Activated naive CD4-positive, alpha-beta T cell treated with anti-CD3 and anti-CD28 coated beads, Interleukin-2, amount 10 ng/mL, durations not matched to agents 7 days and 5 days (primary cell): Measurements from ENCODE around the gene NDST1.
"Not testable (repeated sequence)": the region's sequence is repeated elsewhere in the genome, so short reads cannot be mapped to it uniquely, and the experiment has no call there.

Source experiments
- CTCF ChIA-PET: fragments of 350-600 bp; sonication (Branson Sonifier 250); formaldehyde crosslinking; loops from one replicate; lab custom pipeline; 2021; ENCODE audit warnings: antibody characterized with exemption; lab: Charles Lee
- DNase-seq: peaks from one replicate; pipeline ENCODE4 v3.0.0-alpha.2; 2020
- H3K27ac Mint-ChIP-seq: one replicate; pipeline ENCODE4 v1.8.0; 2021; ENCODE audit warnings: mild to moderate bottlenecking, moderate library complexity, mixed read lengths
- H3K27me3 Mint-ChIP-seq: one replicate; pipeline ENCODE4 v1.8.0; 2021; ENCODE audit warnings: mild to moderate bottlenecking, mixed read lengths
- H3K36me3 Mint-ChIP-seq: one replicate; pipeline ENCODE4 v1.8.0; 2021; ENCODE audit warnings: mixed read lengths
- H3K4me1 Mint-ChIP-seq: one replicate; pipeline ENCODE4 v1.8.0; 2021; ENCODE audit warnings: mixed read lengths
- H3K4me3 Mint-ChIP-seq: one replicate; pipeline ENCODE4 v1.8.0; 2021; ENCODE audit warnings: mild to moderate bottlenecking, moderate library complexity, mixed read lengths
- H3K9me3 Mint-ChIP-seq: one replicate; pipeline ENCODE4 v1.8.0; 2021; ENCODE audit warnings: mixed read lengths

NDST1 gene

GRCh38 chr5:150507474-150508276 is at the start of gene NDST1:
Gene NDST1, plus strand, starts transcription at chr5:150508131. Its CDS starts 13,124 bp downstream, at chr5:150521255.
- Mint-ChIP-seq H3K4me3 (no peak within 1 kb of the TSS), H3K27me3 (no peaks in the 10 kb centered on the region), H3K9me3 (no peaks in the 10 kb centered on the region), H3K4me1 (no peaks in the 10 kb centered on the region), H3K27ac (no peak within 1 kb of the TSS), H3K36me3 (no peaks in the 10 kb centered on the region)
- CTCF ChIA-PET, result no interaction called here
- DNase-seq, result no peak

GRCh38 chr5:150458802-150459557 is 49.0 kb upstream of the NDST1 start:
- DNase-seq, result peak; percentile 89
- Mint-ChIP-seq H3K36me3 (no peaks in the 10 kb centered on the region), H3K27me3 (no peaks in the 10 kb centered on the region), H3K4me1 (peaks cover 45% of the 10 kb centered on the region), H3K9me3 (no peaks in the 10 kb centered on the region), H3K4me3 (peak overlapping the region; percentile 19), H3K27ac (peak overlapping the region; percentile 74)
- CTCF ChIA-PET, result interaction anchor here (0.6 to 4.0 kb wide), 19 partner anchors 9 to 526 kb away, joined by 3 to 18 read pairs (median 4); partner anchors contain the start of genes IRGM, RPS14 and SMIM3

- Mint-ChIP-seq H3K36me3 (no peaks in the 10 kb centered on the region), H3K4me1 (peaks cover 45% of the 10 kb centered on the region), H3K27me3 (no peaks in the 10 kb centered on the region), H3K27ac (peak overlapping the region; percentile 39), H3K9me3 (no peaks in the 10 kb centered on the region), H3K4me3 (no peak overlapping the region)
- CTCF ChIA-PET, result interaction anchor here (0.9 to 2.8 kb wide), 6 partner anchors 63 to 386 kb away, joined by 3 to 18 read pairs (median 6); partner anchors contain the start of gene IRGM
- DNase-seq, result no peak
Observed at GRCh38 chr5:150460781-150461180, 47.1 kb upstream of the NDST1 start.

- H3K27me3 Mint-ChIP-seq, result peaks cover 1% of the 10 kb centered on the region
- DNase-seq, result peak; percentile 39
- no peaks in the 10 kb centered on the region for H3K9me3 Mint-ChIP-seq
- CTCF ChIA-PET, result interaction anchor here (0.9 to 2.1 kb wide), 4 partner anchors 70 to 386 kb away, joined by 3 to 7 read pairs (median 4); partner anchors contain the start of gene IRGM
- H3K27ac Mint-ChIP-seq, result no peak overlapping the region
- H3K4me3 Mint-ChIP-seq, result no peak overlapping the region
- H3K36me3 Mint-ChIP-seq, result no peaks in the 10 kb centered on the region
- H3K4me1 Mint-ChIP-seq, result peaks cover 45% of the 10 kb centered on the region
Observed at GRCh38 chr5:150461231-150461630, 46.7 kb upstream of the NDST1 start.

- Mint-ChIP-seq H3K9me3 (no peaks in the 10 kb centered on the region), H3K27me3 (peaks cover 7% of the 10 kb centered on the region), H3K4me3 (no peak overlapping the region), H3K36me3 (no peaks in the 10 kb centered on the region), H3K4me1 (peaks cover 18% of the 10 kb centered on the region), H3K27ac (no peak overlapping the region)
- DNase-seq, result no peak
- CTCF ChIA-PET, result interaction anchor here (1.1 kb wide), 1 partner anchor 22 kb away, joined by 3 read pairs; no protein-coding TSS in a partner anchor
Observed at GRCh38 chr5:150464554-150465012, 43.3 kb upstream of the NDST1 start.

- no peak for DNase-seq
- H3K4me1 Mint-ChIP-seq, result peaks cover 11% of the 10 kb centered on the region
- peaks cover 7% of the 10 kb centered on the region for H3K27me3 Mint-ChIP-seq
- H3K9me3 Mint-ChIP-seq, result no peaks in the 10 kb centered on the region
- H3K4me3 Mint-ChIP-seq, result no peak overlapping the region
- CTCF ChIA-PET, result interaction anchor here (0.6 kb wide), 1 partner anchor 181 kb away, joined by 3 read pairs; no protein-coding TSS in a partner anchor
- no peak overlapping the region for H3K27ac Mint-ChIP-seq
- no peaks in the 10 kb centered on the region for H3K36me3 Mint-ChIP-seq
Observed at GRCh38 chr5:150465927-150466326, 42.0 kb upstream of the NDST1 start.

GRCh38 chr5:150468206-150468605 is 39.7 kb upstream of the NDST1 start:
- H3K4me1 Mint-ChIP-seq, result no peaks in the 10 kb centered on the region
- no peaks in the 10 kb centered on the region for H3K9me3 Mint-ChIP-seq
- CTCF ChIA-PET, result no interaction called here
- no peak overlapping the region for H3K4me3 Mint-ChIP-seq
- no peaks in the 10 kb centered on the region for H3K36me3 Mint-ChIP-seq
- no peak overlapping the region for H3K27ac Mint-ChIP-seq
- DNase-seq, result no peak
- H3K27me3 Mint-ChIP-seq, result peaks cover 13% of the 10 kb centered on the region

- DNase-seq, result no peak
Observed at GRCh38 chr5:150469718-150470469, 38.0 kb upstream of the NDST1 start.

GRCh38 chr5:150473673-150474358 is 34.1 kb upstream of the NDST1 start:
- peaks cover 17% of the 10 kb centered on the region for H3K27me3 Mint-ChIP-seq
- no peak overlapping the region for H3K4me3 Mint-ChIP-seq
- no peaks in the 10 kb centered on the region for H3K36me3 Mint-ChIP-seq
- no peak overlapping the region for H3K27ac Mint-ChIP-seq
- CTCF ChIA-PET, result no interaction called here
- no peaks in the 10 kb centered on the region for H3K9me3 Mint-ChIP-seq
- no peaks in the 10 kb centered on the region for H3K4me1 Mint-ChIP-seq
- no peak for DNase-seq

More at GRCh38 chr5:150469718-150470469, 38.0 kb upstream of the NDST1 start:
- H3K4me1 Mint-ChIP-seq, result no peaks in the 10 kb centered on the region
- H3K27ac Mint-ChIP-seq, result no peak overlapping the region
- H3K36me3 Mint-ChIP-seq, result no peaks in the 10 kb centered on the region
- CTCF ChIA-PET, result no interaction called here
- H3K9me3 Mint-ChIP-seq, result no peaks in the 10 kb centered on the region
- H3K4me3 Mint-ChIP-seq, result no peak overlapping the region
- H3K27me3 Mint-ChIP-seq, result peaks cover 13% of the 10 kb centered on the region

GRCh38 chr5:150476568-150476967 is 31.4 kb upstream of the NDST1 start:
- H3K9me3 Mint-ChIP-seq, H3K4me3 Mint-ChIP-seq, DNase-seq, H3K36me3 Mint-ChIP-seq, CTCF ChIA-PET, H3K27ac Mint-ChIP-seq, H3K4me1 Mint-ChIP-seq: not testable (repeated sequence)
- H3K27me3 Mint-ChIP-seq, result peaks cover 28% of the 10 kb centered on the region

- Mint-ChIP-seq H3K4me1 (no peaks in the 10 kb centered on the region), H3K4me3 (no peak overlapping the region), H3K27ac (no peak overlapping the region), H3K36me3 (no peaks in the 10 kb centered on the region), H3K9me3 (no peaks in the 10 kb centered on the region), H3K27me3 (peaks cover 49% of the 10 kb centered on the region)
- DNase-seq, result no peak
- CTCF ChIA-PET, result no interaction called here
Observed at GRCh38 chr5:150479416-150479815, 28.5 kb upstream of the NDST1 start.

GRCh38 chr5:150481708-150481965 is 26.3 kb upstream of the NDST1 start:
- peaks cover 58% of the 10 kb centered on the region for H3K27me3 Mint-ChIP-seq
- no peak overlapping the region for H3K27ac Mint-ChIP-seq
- H3K4me1 Mint-ChIP-seq, result peaks cover 4% of the 10 kb centered on the region
- CTCF ChIA-PET, result no interaction called here
- no peak for DNase-seq
- H3K36me3 Mint-ChIP-seq, result no peaks in the 10 kb centered on the region
- no peaks in the 10 kb centered on the region for H3K9me3 Mint-ChIP-seq
- no peak overlapping the region for H3K4me3 Mint-ChIP-seq

GRCh38 chr5:150481972-150482406 is 25.9 kb upstream of the NDST1 start:
- Mint-ChIP-seq H3K27ac (no peak overlapping the region), H3K4me3 (no peak overlapping the region), H3K27me3 (peaks cover 58% of the 10 kb centered on the region), H3K9me3 (no peaks in the 10 kb centered on the region), H3K36me3 (no peaks in the 10 kb centered on the region), H3K4me1 (peaks cover 5% of the 10 kb centered on the region)
- CTCF ChIA-PET, result no interaction called here
- no peak for DNase-seq
